Measurements from ENCODE around the gene HPN. TPM values are rescaled to one million over a fixed set of nuclear protein-coding genes. Genes with fewer than 3 reads are reported as not detected.

The HPN gene
- total and polyA plus RNA-seq, 2 experiments from 2014 or later: 150 to 241 TPM

- Histone ChIP-seq H4K20me1 (ENCODE audit: insufficient read depth, poor library complexity, severe bottlenecking) (no peaks in the 10 kb centered on the region), H3K9me2 (replicated peaks; ENCODE audit: insufficient read depth) (no peaks in the 10 kb centered on the region), H3K9me3 (ENCODE audit: low read depth) (no peaks in the 10 kb centered on the region), H3K4me1 (ENCODE audit: insufficient read depth) (peaks cover 8% of the 10 kb centered on the region), H3K27me3 (peaks cover 27% of the 10 kb centered on the region), H3K79me2 (no peaks in the 10 kb centered on the region), H3K27ac (no peak overlapping the region), H3K4me2 (no peak overlapping the region), H3K4me3 (no peak overlapping the region), H2AFZ (no peak overlapping the region), H3K36me3 (replicated peaks; ENCODE audit: insufficient read depth, low read depth) (no peaks in the 10 kb centered on the region)
- 91% methylated on average over 17 of the region's 17 CpGs for WGBS (ENCODE audit: low lambda C conversion rate, missing lambda C conversion rate)
- TF ChIP-seq EZH2phosphoT487 (IDR thresholded peaks at IDR 0.05; ENCODE audit: low read depth, severe bottlenecking, unreplicated experiment): no peak
- TF ChIP-seq CTCF (IDR thresholded peaks at IDR 0.05; ENCODE audit: poor library complexity): no peak
- TF ChIP-seq EZH2 (IDR thresholded peaks at IDR 0.05; ENCODE audit: borderline replicate concordance): no peak
- no peak for DNase-seq (ENCODE audit: low spot score)
Measured at GRCh38 chr19:35034588-35035382, 6.7 kb upstream of the HPN start.

GRCh38 chr19:35037716-35038622 is 3.6 kb upstream of the HPN start:
- peaks cover 16% of the 10 kb centered on the region for H3K4me1 ChIP-seq (ENCODE audit: insufficient read depth)
- H3K27ac ChIP-seq: no peak overlapping the region

More at GRCh38 chr19:35037716-35038622, 3.6 kb upstream of the HPN start:
- no peaks in the 10 kb centered on the region for H3K9me3 ChIP-seq (ENCODE audit: low read depth)
- 87% methylated on average over 13 of the region's 13 CpGs for WGBS (ENCODE audit: low lambda C conversion rate, missing lambda C conversion rate)
- no peaks in the 10 kb centered on the region for H3K36me3 ChIP-seq (replicated peaks; ENCODE audit: insufficient read depth, low read depth)
- no peak for DNase-seq (ENCODE audit: low spot score)
- H3K4me3 ChIP-seq: no peak overlapping the region
- H2AFZ ChIP-seq: no peak overlapping the region
- peaks cover 4% of the 10 kb centered on the region for H3K27me3 ChIP-seq
- H3K9me2 ChIP-seq (replicated peaks; ENCODE audit: insufficient read depth): no peaks in the 10 kb centered on the region
- H3K79me2 ChIP-seq: peaks cover 6% of the 10 kb centered on the region
- TF ChIP-seq EZH2phosphoT487 (IDR thresholded peaks at IDR 0.05; ENCODE audit: low read depth, severe bottlenecking, unreplicated experiment): no peak
- no peak for TF ChIP-seq EZH2 (IDR thresholded peaks at IDR 0.05; ENCODE audit: borderline replicate concordance)
- no peak for TF ChIP-seq CTCF (IDR thresholded peaks at IDR 0.05; ENCODE audit: poor library complexity)
- no peak overlapping the region for H3K4me2 ChIP-seq
- no peaks in the 10 kb centered on the region for H4K20me1 ChIP-seq (ENCODE audit: insufficient read depth, poor library complexity, severe bottlenecking)
